Measurements from ENCODE around the gene WDR46. TPM values are rescaled to one million over a fixed set of nuclear protein-coding genes. Genes with fewer than 3 reads are reported as not detected.

Gene WDR46
- total and polyA plus RNA-seq, 2 of the 8 experiments (the other 6 are each of a cell fraction or from before 2014, with no cell fraction given) = 69.7 to 91.0 TPM

GRCh38 chr6:33273924-33274902 lies 14.8 kb downstream of the WDR46 start:
- Histone ChIP-seq H2AK5ac (ENCODE audit: low read depth, low read length) (no peak overlapping the region), H3K4me3 (ENCODE audit: extremely low read depth in 1 of 4, insufficient read depth in 2 of 4, low read depth in 3 of 4, low read length in 4 of 4) (peak overlapping the region; percentile 26 to 100 (median 90); a peak in 7 of 8 replicates), H3K27me3 (replicated peaks in 1 of 4; ENCODE audit: control insufficient read depth in 3 of 4, extremely low read depth in 1 of 4, insufficient read depth in 3 of 4, low read length in 3 of 4) (no peaks in the 10 kb centered on the region), H3K4me1 (replicated peaks in 1 of 4; ENCODE audit: control insufficient read depth in 3 of 4, insufficient read depth in 4 of 4, low read length in 3 of 4) (peaks cover 0 to 32% (median 11%) of the 10 kb centered on the region in 4 experiments), H2BK5ac (ENCODE audit: low read depth, low read length) (no peak overlapping the region), H3K79me2 (ENCODE audit: control insufficient read depth in 1 of 2, insufficient read depth in 2 of 2, low read length in 2 of 2) (peaks cover 26 to 43% of the 10 kb centered on the region in 2 experiments), H3K56ac (replicated peaks; ENCODE audit: insufficient read length, low read depth, low read length) (no peak overlapping the region), H3K36me3 (ENCODE audit: control insufficient read depth in 2 of 4, insufficient read depth in 4 of 4, low read length in 3 of 4) (peaks cover 16 to 45% (median 34%) of the 10 kb centered on the region in 4 experiments; a peak in 7 of 8 replicates), H2AFZ (ENCODE audit: low read length) (no peak overlapping the region), H3K23ac (ENCODE audit: insufficient read length) (no peak overlapping the region), H2BK15ac (ENCODE audit: low read length) (no peak overlapping the region), H4K20me1 (replicated peaks in 1 of 2; ENCODE audit: control insufficient read depth in 1 of 2, insufficient read depth in 2 of 2, low read length in 2 of 2) (peaks cover 9 to 17% of the 10 kb centered on the region in 2 experiments), H3K18ac (ENCODE audit: extremely low read depth, low read length) (no peak overlapping the region), H3K23me2 (ENCODE audit: low read depth, low read length) (peaks cover 22% of the 10 kb centered on the region), H2BK20ac (ENCODE audit: low read length) (no peak overlapping the region), H4K91ac (replicated peaks; ENCODE audit: insufficient read length, low read length) (no peak overlapping the region), H2BK12ac (ENCODE audit: low read depth, low read length) (no peak overlapping the region), H3K79me1 (ENCODE audit: low read depth, low read length) (peaks cover 6% of the 10 kb centered on the region; the same call in 1 of the 2 replicates), H4K5ac (ENCODE audit: insufficient read length, low read depth, low read length) (no peak overlapping the region), H3K4ac (replicated peaks; ENCODE audit: insufficient read length, low read depth, low read length) (no peak overlapping the region), H3K14ac (ENCODE audit: insufficient read length) (no peak overlapping the region), H2BK120ac (replicated peaks; ENCODE audit: low read depth, low read length) (no peak overlapping the region), H3K27ac (ENCODE audit: low read depth, low read length) (peak overlapping the region; percentile 52; the same call in 1 of the 2 replicates), H4K8ac (ENCODE audit: extremely low read depth, insufficient read depth, low read length) (no peak overlapping the region), H3K4me2 (ENCODE audit: insufficient read depth in 1 of 2, low read depth in 2 of 2, low read length in 2 of 2) (peak overlapping the region; percentile 86 to 96), H3K9ac (replicated peaks in 1 of 4; ENCODE audit: extremely low read depth in 1 of 4, low read depth in 3 of 4, low read length in 3 of 4) (peak overlapping the region in 3 of 4 experiments; percentile 40 to 63 (median 58); a peak in 5 of 7 replicates), H3K9me3 (ENCODE audit: insufficient read depth in 2 of 2, low read depth in 1 of 2, low read length in 1 of 2) (no peaks in the 10 kb centered on the region)
- CTCF ChIA-PET (ENCODE audit: partially characterized antibody) = interaction anchor here (0.6 kb wide), 1 partner anchor 1703 kb away, joined by 3 read pairs; no protein-coding TSS in a partner anchor
- DNase-seq (ENCODE audit: low read depth in 1 of 2, low spot score in 2 of 2) = no peak
- no peak for TF ChIP-seq NRF1 (IDR thresholded peaks at IDR 0.05; ENCODE audit: low read depth, low read length)
- peak in 1 of 2 experiments; percentile 50; a peak in 2 of 3 replicates for TF ChIP-seq POLR2A (IDR thresholded peaks at IDR 0.05; ENCODE audit: control extremely low read depth in 1 of 2, low read depth in 2 of 2, low read length in 2 of 2)
- TF ChIP-seq POLR2AphosphoS5 (IDR thresholded peaks at IDR 0.05; ENCODE audit: low read depth, low read length) = peak; percentile 85
- TF ChIP-seq HDAC2 (IDR thresholded peaks at IDR 0.05; ENCODE audit: borderline replicate concordance in 1 of 2, low read depth in 2 of 2, low read length in 2 of 2) = no peak
- WGBS, 2 experiments (ENCODE audit: extremely low coverage in 1 of 2, insufficient coverage in 1 of 2, insufficient read length in 1 of 2, insufficient replicate concordance in 2 of 2, low coverage in 1 of 2, low lambda C conversion rate in 2 of 2, missing lambda C conversion rate in 1 of 2) = 85% methylated on average over 14 of the region's 14 CpGs; no CpG with 5 or more reads in 1 of the 2 experiments
- FAIRE-seq = no peak
- POLR2A ChIA-PET (ENCODE audit: partially characterized antibody) = interaction anchor here (0.6 to 12.0 kb wide), 8 partner anchors 9 to 321 kb away, joined by 3 to 337 read pairs (median 3); partner anchors contain the start of genes PFDN6, RGL2 and WDR46
